Activated CD4-positive, alpha-beta T cell treated with anti-CD3 and anti-CD28 coated beads for 4 hours (primary cell): ENCODE data around the gene KRCC1.

ENCODE experiments used
- DNase-seq, 2 donors: peaks; one replicate each; pipeline ENCODE4 v3.0.0-alpha.2; 2020

The KRCC1 gene

DNA sequence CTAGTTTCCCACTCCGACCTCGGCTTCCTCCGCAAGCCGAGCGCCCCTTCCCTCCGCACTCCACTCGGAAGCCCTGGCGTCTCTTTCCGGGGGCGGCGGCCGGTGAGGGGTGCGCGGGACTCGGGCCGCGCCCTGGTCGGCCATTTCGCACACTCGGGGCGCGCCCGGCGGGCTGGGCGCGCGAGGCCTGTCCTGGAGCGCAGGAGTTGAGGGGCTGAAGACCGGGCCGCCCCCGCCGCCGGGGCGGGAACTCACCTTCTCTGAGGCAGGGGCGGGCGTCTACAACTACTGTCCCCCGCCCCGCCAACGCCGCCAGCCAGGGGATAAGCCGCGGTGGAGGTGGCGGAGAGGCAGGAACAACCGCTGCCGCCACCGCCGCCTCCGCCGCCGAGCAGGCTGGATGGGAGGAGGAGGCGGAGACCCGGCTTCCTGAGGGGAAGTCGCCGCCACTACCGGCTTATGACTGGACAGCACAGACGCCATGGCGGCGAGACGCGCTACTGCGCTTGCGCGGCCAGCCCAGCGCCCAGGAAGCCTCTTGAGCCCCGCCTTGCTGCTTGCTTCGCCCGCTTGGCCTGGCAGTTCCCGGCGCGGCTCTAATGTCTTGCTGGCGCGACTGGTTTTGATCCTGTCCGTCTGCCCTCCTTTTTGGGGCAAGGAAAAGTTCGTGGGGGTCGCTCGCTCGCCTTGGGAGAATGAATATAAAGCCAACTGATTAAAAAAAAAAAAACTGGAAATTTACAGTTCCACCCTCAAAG lies at the start of gene KRCC1:
Gene KRCC1 (minus strand): TSS at position 413 of the 758 bp plus-strand sequence. CDS start 27,220 bp downstream, outside the sequence.
- DNase-seq, result peak; percentile 89 to 94

GRCh38 chr2:88100489-88100858 lies 44.9 kb upstream of the KRCC1 start:
- no peak for DNase-seq

DNA sequence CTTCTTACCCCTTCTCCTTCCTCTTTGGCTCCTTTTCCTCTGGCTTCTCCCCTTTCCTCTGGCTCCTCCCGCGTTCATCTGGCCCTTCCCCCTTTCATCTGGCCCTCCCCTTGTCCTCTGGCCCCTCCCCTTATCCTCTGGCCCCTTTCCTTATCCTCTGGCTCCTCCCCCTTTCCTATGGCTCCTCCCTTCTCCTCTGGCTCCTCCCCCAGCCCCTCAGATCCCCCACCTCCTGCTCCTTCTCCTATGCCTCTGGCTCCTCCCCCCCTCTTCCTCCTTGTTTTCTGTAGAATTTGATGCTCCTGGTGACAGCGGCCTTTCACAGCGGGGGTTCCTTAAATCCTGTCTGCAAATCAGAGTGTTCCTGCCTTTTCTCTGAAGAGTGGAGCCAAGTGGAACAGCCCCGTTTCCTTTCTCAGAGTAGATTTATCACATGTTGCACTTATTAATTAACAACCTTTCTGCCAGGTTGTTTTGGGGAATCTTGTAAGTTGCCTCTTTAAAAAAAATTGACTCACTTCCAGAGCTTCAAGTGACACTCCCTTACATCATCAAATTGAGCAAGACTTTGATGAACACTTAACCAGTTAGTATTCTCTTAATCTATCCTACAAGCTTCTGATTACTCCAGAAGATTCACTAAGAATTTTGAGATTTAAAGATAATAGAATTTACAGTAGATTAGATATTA lies 44.4 kb upstream of the KRCC1 start:
- DNase-seq, result no peak

- no peak for DNase-seq
Observed at GRCh38 chr2:88098558-88098900, 42.9 kb upstream of the KRCC1 start.

DNA sequence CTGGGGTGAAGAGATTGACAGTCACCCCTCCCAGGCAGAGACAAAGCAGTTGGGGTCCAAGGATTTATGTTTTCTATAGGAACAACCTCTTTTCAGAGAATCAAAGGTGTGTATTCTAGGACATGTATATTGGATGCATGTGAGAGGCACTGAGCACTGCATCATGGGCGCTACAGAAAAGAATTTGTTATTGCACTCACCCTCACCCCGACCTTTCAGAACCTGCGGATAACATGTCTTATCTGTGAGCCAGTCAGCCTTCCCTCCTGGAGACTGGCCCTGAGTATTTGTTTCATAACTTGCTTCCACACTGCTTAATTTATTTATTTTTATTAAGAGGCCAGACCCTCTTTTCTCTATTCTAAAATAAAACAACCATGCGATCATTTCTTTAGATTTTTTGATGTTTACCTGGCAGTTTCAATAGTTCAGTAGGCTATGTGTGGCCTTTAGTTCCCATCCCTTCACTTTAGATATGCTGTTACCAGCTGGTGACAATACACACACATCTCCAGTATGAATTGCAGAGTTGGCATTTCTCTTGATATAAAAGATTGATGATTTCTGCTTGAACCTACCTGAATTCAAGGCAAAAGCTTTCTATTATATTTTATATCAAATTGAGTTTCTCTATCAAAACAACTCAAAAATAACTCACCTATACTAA lies 42.4 kb upstream of the KRCC1 start:
- DNase-seq, result no peak

GRCh38 chr2:88097192-88097591 lies 41.6 kb upstream of the KRCC1 start:
- DNase-seq, result no peak

GRCh38 chr2:88096708-88097107 lies 41.1 kb upstream of the KRCC1 start:
- DNase-seq, result no peak

GRCh38 chr2:88095022-88095421 lies 39.4 kb upstream of the KRCC1 start:
- no peak for DNase-seq

GRCh38 chr2:88092773-88093172 lies 37.2 kb upstream of the KRCC1 start:
- no peak for DNase-seq

GRCh38 chr2:88091943-88092342 lies 36.4 kb upstream of the KRCC1 start:
- DNase-seq, result no peak

DNA sequence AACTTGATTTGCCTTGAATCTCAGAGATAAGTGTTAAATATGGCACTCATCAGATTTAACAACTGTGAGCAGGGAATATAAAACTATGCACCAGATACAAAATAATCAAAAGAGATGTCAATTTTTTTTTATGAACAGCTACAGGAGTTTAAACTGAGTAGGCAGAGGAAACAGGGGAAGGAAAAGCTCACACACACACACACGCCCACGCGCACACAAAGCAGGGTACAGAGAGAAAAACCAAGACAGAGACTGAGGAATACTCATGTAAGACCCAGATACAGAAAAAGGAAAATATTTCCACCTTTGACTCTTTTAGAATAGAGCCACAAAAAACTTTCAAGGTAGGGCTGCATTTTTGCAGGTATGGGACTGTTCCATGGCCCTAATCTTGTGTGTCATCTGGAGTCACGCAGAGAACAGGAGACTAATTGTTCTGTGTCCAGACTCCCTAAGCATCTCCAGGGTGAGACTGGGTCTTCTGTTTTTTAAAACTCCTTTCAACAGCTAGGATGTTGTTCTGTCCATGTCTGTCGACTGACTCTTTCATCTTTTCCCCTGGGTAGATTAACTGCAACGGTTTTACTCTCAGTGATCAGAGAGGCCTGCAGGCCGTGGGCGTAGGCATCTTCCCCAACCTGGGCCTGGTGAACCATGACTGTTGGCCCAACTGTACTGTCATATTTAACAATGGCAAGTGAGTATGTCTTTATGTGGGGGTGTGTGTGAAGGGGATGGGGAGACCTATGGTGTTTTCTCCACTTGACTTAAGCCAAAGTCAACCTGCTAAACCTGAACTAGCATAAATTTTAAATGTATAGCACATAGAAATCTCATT lies 35.1 kb upstream of the KRCC1 start:
- peak; percentile 64 to 68 for DNase-seq

GRCh38 chr2:88088999-88089398 lies 33.4 kb upstream of the KRCC1 start:
- DNase-seq, result no peak

GRCh38 chr2:88087763-88088162 lies 32.2 kb upstream of the KRCC1 start:
- DNase-seq, result no peak

- no peak for DNase-seq
Observed at GRCh38 chr2:88087073-88087472, 31.5 kb upstream of the KRCC1 start.

DNA sequence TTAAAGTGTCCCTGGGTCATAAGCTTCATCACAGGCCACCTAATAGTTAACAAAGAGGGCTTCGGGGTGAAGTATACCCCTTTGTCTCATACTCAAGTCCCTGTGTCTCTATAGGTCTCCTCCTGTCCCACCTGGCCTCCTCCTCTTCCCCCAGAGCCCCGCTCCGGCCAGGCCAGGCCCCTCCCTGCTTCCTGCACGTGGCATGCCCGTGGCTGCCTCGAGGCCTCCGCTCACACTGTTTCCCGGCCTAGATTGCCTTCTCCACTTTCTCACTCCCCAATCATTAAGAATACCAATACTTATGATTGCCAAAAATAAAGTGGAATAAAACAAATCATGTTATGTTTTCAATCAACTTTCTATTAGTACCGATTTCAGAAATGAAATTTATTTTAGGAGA lies 30.8 kb upstream of the KRCC1 start:
- DNase-seq, result no peak

DNA sequence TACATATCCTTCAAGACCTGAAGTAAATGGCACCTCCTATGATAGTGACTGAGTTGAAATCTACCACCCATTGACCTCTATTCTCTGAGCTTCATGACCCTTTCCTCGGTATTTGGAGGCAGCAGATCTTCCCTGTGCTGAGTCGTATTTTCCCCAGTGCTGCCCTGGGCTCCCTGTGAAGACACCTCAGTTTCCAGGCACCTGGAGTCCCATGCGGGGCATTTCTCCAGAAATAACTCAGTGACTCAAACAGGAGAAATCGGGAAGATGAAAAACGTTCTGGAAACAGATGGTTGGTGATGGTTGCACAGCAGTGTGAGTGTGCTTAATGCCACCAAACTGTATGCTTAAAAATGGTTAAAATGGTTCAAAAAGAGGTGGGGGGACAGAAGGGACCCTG lies 30.0 kb upstream of the KRCC1 start:
- no peak for DNase-seq

- no peak for DNase-seq
Observed at GRCh38 chr2:88085099-88085498, 29.5 kb upstream of the KRCC1 start.

- no peak for DNase-seq
Observed at GRCh38 chr2:88082781-88083180, 27.2 kb upstream of the KRCC1 start.

- no peak for DNase-seq
Observed at GRCh38 chr2:88081924-88082608, 26.5 kb upstream of the KRCC1 start.

- no peak for DNase-seq
Observed at GRCh38 chr2:88080545-88080944, 25.0 kb upstream of the KRCC1 start.

DNA sequence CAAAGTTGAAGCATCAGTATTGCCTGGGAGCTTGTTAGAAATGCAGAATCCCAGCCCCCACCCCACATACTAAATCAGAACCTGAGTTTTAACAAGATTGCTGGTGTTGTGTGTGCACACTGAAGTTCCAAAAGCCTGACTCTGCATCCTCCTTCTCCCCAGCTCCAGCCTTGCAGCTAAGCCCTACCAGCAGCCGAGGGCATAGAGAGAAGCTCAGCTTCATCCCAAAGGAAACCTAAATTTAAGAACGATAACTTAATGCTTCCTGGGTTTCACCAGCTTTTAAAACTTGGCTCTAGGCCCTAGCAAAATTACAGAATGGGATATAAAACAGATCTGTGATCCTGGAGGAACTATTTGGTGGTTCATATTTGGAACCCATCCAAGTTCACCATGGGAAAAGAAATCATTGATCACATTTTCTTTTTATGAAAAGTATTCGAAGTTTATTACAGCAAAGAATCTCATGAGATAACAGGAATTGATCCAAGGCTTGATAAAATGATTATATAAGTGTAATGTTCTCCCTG lies 23.1 kb upstream of the KRCC1 start:
- DNase-seq, result no peak

DNA sequence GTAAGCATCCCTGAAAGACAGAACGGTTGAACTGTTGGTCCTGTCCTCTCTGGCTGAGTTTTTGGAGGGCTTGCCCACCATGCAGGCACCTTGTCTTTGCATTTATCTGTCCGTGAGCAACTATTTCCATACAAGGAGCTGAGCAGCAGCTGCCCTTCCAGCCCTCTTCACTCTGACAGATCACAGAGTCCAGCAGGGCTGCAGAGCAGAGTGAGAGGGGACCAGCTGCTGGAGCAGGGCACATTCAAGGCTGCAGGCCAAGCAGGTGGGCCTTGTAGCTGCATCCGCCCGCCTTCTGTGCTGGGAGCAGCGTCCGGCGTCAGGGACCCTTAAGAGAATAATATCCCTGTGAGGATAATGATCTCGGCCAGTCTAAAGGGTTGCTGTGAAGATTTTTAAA lies 21.5 kb upstream of the KRCC1 start:
- no peak for DNase-seq
